HG03342 (cell line): ENCODE measurements around the gene RAB3GAP1.
"Not testable (repeated sequence)": the region's sequence is repeated elsewhere in the genome, so short reads cannot be mapped to it uniquely, and the experiment has no call there.

Experiments
- ATAC-seq: cut with Tn5 transposase; IDR thresholded peaks from one replicate; pipeline ENCODE4 v1.9.1; 2021; ENCODE audit warnings: mild to moderate bottlenecking, moderate library complexity; ENCODE audit not compliant: unreplicated experiment

RAB3GAP1 gene

DNA sequence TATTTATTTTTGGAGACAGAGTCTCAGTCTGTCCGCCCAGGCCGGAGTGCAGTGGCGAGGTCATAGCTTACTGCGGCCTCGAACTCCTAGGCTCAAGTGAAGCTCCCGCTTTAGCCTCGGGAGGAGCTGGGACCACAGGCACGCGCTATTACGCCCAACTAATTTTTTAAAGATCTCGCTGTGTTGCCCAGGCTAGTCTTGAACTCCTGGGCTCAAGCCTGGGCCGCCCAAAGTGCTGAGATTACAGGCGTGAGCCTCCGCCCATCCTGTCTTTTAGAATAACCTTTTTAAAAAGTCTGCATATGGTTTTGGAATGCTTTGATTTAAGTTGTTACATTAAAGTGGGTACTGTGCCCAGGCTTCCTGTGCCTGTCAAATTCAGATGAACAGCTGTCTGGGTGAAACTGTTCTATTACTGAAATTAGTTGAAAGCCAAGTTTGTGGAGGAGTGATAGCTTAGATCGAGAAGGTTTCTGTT lies 944 bp downstream of the RAB3GAP1 start:
- peak; percentile 28 for ATAC-seq

DNA sequence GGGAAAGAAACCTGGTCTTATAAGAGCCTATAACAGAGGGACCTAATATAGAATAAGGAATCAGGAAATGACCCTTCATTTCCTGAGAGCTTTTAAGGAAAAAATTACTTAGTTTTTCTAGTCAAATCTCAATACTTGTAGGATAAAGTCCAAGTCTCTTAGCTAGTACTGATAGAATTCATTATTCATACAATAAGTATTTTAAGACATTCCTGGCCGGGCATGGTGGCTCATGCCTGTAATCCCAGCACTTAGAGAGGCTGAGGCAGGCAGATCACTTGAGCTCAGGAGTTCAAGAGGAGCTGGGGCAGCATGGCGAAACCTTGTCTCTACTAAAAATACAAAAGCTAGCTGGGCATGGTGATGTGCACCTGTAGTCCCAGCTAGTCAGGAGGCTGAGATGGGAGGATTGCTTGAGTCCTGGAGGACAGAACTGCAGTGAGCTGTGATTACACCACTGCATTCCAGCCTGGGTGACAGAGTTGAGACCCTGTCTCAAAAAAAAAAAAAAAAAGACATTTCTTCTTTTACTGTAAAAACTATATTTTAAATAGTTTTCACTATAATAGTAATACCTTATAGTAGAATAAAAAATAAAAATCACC lies 3.2 kb downstream of the RAB3GAP1 start:
- no peak for ATAC-seq

DNA sequence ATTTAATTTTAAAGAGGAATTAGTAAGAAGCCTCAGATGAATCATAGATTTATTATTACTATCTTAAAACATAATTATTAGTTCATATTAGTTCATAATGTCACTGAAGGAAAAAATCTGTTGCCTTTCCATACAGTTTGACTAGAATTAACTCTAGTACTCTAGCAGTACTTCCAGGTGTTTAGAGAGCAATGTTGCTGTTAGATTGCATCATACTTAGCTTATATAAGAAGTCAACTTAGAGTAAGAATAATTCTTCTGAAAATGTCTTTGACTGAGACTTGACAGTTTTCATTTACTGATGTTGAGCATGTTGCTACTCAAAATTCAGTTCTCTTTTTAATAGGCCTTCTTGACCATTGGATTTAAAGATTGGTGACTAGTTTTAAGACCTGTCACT lies 4.7 kb downstream of the RAB3GAP1 start:
- no peak for ATAC-seq

DNA sequence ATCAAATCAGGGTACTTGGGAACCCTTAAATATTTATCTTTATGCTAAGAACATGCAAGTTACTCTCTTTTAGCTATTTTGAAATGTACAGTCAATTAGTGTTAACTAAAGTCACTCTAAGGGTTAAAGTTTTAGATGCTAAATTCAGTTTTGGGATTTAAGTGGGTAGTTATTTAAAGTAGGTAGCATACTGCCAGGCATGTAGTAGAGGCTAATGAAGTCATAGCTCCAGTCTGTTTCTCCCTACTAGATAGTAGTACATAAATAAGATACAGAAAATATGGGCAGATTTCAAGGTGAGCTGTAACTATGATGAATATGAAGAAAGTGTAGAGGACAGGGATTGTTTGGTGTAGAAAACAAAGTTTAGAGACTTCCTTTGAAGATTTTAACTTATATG lies 7.5 kb downstream of the RAB3GAP1 start:
- no peak for ATAC-seq

DNA sequence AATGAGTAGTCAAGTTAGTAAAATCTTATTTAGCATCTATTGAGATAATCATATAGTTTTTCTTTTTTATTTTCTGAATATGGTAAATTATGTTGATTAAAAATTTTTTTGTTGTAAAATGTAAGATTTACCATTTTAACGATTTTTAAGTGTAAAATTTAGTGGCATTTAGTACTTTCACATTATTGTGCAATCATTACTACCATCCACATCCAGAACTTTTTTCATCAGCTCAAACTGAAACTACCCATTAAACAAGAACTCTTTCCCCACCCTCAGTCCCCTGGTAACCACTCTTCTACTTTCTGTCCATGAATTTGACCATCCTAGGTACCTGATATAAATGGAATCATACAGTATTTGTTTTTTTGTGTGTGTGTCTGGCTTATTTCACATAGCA lies 11.1 kb downstream of the RAB3GAP1 start:
- ATAC-seq = no peak

DNA sequence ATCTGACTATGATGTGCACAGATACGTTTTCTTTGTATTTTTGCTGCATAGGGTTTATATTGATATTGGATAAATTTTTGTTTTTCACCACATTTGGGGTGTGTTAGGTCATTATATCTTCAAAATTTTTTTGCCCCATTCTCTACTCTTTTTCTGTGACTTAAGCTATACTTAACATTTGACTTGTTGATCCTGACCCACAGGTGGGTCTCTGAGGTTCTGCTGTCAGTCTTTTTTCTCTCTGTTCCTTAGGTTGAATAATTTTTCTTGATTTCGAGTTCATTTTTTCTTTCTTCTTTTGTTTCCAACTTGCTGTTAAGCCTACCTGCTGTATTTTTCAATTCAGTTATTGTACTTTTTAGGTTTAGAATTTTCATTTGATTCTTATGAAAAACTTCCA lies 12.1 kb downstream of the RAB3GAP1 start:
- no peak for ATAC-seq

DNA sequence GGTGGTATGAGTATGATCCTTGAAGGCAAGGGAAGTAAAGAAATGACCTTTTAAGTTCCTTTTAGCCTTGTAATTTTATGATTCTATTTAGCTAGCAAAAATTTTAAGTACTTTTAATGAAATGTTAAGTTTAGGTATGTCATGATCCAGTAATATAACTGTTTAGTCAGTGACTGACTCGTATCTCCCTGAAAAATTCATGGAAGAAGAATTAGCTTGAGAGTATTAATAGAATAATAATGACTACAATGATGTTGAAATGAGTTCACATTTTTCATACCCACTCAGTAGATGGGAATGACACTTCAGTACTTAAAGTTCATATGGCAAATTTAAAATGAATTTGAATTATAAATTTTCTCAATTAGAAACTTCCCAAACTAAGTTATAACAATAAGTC lies 14.6 kb downstream of the RAB3GAP1 start:
- ATAC-seq = no peak

DNA sequence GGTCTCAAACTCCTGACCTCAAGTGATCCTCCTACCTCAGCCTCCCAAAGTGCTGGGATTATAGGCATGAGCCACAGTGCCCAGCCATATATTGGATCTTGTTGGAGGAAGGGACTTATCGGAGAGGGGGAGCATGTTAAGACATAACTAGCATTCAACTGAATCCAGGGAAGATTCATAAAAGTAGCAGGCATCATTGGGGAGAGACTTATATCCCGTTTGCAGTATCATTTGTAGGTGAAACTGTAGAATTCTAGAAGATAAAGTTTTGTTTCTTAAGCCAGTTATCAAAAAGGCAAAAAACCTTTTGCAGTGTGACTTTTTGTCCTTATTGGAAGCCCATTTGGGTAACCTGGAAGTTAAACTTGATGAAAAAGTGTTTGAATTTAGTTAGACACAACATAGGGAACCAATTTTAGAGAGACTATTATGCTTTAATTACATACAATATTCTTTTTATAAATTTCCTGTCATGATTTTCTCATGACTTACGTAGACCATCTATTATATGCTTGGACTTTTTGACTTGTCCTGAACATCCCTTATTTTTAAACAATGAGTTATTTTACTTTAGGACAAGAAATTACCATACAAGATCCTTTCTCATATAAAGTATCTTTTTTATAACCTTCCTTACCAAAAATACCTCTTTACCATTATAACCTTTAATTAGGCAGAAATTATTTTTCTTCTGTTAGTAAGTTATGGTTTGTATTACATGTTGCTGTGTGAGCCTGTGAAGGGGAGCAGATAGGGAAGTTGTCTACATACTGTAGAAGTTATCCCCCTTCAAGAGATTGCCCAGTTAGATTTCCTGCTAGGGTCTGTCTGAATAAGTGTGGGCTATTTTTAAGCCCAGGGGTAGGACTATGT lies 20.3 kb downstream of the RAB3GAP1 start:
- no peak for ATAC-seq

DNA sequence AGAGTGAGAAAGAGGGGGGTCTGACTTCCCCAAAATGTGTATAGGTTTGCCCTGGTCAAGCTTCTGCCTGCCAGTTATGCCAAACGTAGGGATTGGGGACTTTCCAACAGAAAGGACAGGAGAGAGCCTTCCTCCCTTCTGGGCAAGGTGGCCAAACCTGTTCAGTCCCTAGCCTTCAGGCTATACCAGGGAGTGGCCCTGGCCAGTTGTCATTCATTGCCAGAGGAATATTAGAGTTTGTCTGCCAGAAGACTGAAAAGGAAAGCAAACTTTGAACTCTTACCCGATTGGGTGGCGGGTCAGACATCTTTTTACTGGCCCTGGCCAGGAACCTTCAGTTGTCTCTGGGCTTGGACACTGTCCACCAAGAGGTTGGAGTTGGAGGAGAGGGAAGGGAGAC lies 22.1 kb downstream of the RAB3GAP1 start:
- no peak for ATAC-seq

DNA sequence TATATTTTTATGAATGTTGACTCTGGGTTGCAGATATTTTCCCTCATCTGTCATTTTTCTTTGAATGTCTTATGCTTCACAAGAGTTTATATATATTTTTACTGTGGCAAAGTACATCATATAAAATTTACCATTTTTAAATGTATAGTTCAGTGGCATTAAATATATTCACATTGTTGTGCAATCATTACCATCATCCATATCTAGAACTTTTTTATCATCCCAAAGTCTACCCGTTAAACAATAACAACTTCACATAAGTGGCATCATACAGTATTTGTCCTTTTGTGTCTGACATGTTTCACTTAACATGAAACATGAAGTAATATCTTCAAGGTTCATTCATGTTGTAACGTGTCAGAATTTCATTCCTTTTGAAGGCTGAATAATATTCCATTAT lies 24.5 kb downstream of the RAB3GAP1 start:
- ATAC-seq = no peak

DNA sequence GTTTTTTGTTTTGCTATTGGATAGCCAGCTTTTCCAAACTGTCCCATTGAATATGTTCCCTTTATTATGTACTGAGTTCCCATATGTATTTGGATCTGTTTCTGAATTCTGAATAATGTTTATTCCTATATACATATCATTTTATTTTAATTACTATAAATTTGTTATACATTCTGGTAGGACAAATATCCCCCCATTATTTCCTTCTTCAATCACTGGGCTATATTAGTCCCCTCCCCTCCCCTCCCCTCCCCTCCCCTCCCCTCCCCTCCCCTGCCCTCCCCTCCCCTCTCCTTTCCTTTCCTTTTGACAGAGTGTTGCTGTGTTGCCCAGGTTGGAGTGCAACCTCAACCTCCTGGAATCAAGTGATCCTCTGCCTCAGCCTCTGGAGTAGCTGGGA lies 26.3 kb downstream of the RAB3GAP1 start:
- no peak for ATAC-seq

DNA sequence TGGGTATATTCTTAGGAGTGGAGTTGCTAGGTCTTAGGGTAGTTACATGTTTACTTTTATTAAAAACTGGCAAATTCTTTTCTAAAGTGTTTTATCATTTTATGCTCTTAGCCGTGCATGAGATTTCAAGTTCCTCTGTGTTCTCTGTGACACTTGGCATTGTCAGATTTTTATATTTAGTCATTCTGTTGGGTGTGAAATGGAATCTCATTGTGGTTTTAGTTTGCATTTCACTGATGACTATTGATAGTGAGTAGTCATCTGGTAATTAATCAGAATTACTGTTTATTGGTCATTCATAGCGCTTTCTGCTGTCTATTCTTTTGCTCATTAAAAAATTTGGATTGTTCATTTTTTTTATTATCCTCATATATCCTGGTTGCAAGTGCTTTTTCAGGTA lies 34.1 kb downstream of the RAB3GAP1 start:
- no peak for ATAC-seq

DNA sequence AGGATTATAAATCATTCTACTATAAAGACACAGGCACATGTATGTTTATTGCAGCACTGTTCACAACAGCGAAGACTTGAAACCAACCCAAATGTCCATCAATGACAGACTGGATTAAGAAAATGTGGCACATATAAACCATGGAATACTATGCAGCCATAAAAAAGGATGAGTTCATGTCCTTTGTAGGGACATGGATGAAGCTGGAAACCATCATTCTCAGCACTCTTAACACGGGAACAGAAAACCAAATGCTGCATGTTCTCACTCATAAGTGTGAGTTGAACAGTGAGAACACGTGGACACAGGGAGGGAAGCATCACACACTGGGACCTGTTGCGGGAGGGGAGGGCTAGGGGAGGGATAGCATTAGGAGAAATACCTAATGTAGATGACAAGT lies 37.5 kb downstream of the RAB3GAP1 start:
- ATAC-seq = not testable (repeated sequence)

DNA sequence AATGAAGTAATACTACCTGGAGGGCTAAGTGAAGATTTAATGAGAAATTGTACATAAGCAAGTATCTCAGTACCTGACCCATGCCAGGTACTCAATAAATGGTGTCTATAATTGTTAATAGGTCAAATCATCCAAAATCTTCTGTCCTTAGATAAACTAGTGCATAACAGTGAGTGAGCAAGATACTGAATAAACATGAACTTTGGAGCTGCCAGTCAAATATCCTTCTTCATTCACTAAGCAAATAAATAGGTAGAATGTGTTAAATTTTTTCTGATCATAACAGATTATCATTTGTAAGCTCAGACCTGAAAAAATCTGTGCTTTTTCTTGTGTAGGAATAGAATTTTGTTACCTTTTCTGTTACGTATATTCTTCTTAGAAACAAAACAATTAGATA lies 39.6 kb downstream of the RAB3GAP1 start:
- ATAC-seq = no peak

DNA sequence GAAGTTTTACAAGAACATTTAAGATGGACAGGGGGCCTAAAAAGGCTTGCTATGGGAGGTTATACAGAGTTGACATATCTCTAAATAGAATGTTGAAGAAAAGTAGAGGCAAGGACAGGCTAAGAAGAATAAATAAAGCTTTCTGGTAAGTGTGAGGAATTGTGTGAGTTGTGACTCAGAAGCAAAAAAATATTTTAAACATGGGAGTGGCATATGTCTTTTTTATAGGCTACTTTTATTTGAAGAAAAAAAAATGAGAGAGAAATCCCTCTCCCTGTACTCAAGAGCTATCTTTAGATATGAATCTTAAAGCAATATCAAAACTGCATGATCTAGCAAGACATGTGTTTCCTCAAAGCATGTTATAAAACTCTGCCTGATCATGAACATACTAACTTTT lies 41.1 kb downstream of the RAB3GAP1 start:
- no peak for ATAC-seq

DNA sequence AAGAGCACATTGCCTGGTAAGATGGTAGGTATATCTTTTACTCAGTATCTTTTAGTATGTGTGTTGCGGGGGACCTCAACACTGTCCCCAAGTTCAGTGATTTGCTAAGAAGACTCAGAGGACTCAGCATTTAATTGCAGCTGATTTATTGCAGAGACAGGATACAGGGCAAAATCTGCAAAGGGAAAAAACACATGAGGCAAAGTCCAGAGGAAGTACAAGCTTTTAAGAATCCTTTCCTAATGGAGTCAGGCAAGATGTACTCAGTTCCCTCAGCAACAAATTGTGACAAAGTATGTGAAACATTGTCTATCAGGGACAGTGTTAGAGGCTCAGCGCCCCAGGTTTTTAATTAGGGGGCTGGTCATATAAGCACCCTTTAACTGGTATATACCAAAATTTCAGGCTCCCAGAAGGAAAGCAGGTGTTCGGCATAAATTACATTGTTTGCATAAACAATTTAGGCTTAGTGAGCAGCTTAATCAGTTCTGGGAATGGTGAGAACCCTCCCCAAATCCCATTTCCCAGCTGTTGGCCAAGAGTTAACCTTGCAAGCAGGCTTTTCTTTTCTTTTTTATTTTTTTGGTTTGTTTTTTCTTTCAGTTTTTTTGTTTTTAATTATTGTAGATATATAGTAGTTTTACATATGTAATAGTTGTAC lies 41.7 kb downstream of the RAB3GAP1 start:
- ATAC-seq = no peak

DNA sequence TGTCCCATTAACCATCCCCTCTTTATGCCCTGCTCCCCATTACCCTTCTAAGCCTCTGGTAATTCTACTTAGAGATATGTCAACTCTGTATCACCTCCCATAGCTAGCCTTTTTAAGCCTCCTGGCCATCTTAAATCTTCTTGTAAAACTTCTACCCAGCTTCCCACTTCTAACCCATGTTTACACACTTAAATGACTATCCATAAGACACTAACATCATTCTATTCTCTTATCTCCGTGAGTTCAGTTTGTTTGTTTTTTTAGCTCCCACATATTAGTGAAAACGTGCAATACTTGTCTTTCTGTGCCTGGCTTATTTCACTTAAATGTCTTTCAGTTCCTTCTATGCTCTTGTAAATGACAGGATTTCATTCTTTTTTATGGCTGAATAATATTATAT lies 42.4 kb downstream of the RAB3GAP1 start:
- no peak for ATAC-seq

DNA sequence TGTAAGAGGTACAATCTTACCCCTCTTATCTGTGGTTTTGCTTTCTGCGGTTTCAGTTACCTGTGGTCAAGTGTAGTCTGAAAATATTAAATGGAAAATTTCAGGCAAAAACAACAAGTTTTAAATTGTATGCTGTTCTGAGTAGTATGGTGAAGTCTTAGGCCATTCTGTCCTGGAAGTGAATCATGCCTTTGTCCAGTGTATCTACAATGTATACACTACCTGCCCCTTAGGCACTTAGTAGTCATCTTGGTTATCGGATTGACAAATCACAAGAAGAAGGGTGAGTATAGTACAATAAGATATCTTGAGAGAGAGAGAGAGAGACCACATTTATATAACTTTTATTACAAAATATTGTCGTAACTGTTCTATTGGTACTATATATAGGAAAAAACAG lies 43.5 kb downstream of the RAB3GAP1 start:
- ATAC-seq = no peak

DNA sequence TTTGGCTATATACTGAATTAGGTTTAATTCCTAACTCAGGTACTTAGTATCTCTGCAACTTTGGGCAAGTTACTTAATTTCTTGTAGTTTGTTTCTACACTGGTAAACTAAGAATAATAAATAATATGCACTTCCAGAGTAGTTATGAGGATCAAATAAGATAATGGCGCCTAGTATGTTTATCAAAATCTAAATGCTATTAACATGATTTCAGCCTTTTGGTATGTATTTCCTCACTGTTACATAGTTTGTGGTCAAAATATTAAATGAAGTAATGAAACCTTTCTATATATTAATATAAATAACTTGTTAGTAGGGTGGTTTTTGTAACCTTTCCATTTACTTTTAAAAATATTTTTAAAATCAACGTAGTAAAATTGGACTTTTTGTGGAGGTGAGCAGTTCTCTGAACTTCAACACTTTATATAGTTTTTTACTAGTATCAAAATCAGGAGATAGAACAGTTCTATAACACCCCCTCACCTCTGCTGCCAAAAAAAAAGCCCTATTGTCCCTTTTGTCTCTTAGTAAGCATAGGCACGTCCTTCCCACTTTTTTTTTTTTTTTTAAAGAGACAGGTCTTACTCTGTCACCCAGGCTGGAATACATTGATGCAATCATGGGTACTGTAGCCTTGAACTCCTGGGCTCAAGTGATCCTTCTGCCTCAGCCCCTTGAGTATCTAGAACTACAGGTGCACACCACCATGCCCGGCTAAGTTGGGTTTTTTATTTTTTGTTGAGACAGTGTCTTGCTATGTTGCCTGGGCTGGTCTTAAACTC lies 44.8 kb downstream of the RAB3GAP1 start:
- no peak for ATAC-seq

DNA sequence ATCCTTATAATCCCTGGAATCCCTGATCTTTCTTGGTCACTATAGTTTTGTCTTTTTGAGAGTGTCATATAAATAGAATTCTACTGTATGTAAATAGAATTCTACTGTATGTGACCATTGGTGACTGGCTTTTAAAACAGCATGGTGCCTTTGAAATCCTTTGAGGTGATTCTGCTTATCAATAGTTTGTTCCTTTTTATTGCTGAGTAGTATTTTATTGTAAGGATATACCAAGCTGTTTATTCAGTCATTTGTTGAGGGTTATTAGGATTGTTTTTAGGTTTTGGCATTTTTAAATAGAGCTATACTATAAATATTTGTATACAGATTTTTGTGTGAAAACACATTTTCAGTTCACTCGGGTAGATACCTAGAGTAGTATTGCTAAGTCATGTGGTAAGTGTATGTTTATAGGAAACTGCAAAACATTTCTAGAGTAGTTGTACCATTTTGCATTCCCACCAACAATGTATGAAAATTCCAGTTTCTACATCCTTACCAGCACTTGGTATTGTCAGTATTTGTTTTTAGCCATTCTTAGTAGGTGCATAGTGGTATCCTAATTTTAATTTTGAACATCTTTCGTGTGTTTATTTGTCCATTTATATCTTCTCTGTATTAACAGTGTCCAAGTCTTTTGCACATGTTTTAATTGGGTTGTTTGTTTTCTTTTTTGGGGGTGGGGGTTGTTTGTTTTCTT lies 45.6 kb downstream of the RAB3GAP1 start:
- no peak for ATAC-seq
